ENCODE measurements around the gene FAM131B. TPM values are rescaled to one million over a fixed set of nuclear protein-coding genes. Genes with fewer than 3 reads are reported as not detected.

FAM131B gene
- total and polyA plus RNA-seq, 9 of the 15 experiments (the other 6 are each of a cell fraction or from before 2014, with no cell fraction given) = 0.03 to 0.04 TPM; not detected in 7

DNA sequence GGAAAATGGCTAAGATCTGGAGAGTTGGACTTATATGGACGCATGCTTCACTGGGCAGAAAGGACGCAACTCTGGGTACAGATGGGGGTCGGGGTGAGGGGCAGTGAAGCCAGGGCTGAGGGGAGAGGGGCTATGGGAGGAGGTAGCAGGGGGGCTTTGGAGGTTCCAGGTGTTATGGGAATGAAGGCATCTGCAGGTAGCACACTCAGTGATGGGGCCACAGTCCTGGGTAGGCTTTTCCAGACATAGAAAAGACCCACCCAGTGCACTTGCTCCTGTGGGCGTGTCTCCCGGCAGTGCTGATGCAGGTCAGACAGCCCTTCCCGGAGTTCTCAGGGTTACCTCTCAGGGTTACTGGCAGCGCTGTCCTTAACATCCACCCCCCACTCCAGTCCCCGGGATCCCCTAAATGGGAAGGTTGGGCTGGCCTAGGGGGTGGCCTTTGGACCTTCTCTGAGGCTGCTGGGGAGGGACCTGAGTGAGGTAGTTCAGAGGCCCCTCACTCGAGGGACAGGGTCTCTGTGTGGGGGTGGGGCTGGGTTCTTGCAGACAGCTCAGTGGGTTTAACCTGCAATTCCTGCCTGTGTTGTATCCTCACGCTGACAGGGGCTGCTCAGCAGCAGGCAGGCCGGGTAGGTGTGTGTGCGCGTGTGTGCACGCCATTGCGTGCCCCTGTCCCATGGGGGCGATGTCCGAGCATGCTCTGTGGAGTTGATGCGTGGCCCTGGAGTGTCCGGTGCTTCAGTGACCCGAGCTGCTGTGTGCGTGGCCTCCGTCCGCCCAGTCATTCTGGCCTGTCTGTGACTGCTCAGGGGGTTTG lies 24.9 kb upstream of the FAM131B start (continued):
- TF ChIP-seq HMGN3 (IDR thresholded peaks at IDR 0.05; ENCODE audit: borderline replicate concordance, extremely low read depth, insufficient read length, low read depth, low read length) (peak; percentile 16), CREBBP (IDR thresholded peaks at IDR 0.05; ENCODE audit: low read depth, low read length) (no peak), KAT2B (IDR thresholded peaks at IDR 0.05; ENCODE audit: low read depth, low read length) (no peak), ZNF717 (CRISPR knock-in tag; IDR thresholded peaks at IDR 0.05) (no peak), ARID1B (IDR thresholded peaks at IDR 0.05) (no peak), GABPB2 (CRISPR knock-in tag; conservative IDR thresholded peaks at IDR 0.05) (no peak), CEBPB (tag; IDR thresholded peaks at IDR 0.05) (no peak), RBM34 (IDR thresholded peaks at IDR 0.05; ENCODE audit: borderline replicate concordance, insufficient read depth, low read length) (no peak)
- TF ChIP-seq, protein P1, sequence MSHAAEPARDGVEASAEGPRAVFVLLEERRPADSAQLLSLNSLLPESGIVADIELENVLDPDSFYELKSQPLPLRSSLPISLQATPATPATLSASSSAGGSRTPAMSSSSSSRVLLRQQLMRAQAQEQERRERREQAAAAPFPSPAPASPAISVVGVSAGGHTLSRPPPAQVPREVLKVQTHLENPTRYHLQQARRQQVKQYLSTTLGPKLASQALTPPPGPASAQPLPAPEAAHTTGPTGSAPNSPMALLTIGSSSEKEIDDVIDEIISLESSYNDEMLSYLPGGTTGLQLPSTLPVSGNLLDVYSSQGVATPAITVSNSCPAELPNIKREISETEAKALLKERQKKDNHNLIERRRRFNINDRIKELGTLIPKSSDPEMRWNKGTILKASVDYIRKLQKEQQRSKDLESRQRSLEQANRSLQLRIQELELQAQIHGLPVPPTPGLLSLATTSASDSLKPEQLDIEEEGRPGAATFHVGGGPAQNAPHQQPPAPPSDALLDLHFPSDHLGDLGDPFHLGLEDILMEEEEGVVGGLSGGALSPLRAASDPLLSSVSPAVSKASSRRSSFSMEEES (CRISPR knock-in tag; IDR thresholded peaks at IDR 0.05) = no peak
- TF ChIP-seq, protein P2, sequence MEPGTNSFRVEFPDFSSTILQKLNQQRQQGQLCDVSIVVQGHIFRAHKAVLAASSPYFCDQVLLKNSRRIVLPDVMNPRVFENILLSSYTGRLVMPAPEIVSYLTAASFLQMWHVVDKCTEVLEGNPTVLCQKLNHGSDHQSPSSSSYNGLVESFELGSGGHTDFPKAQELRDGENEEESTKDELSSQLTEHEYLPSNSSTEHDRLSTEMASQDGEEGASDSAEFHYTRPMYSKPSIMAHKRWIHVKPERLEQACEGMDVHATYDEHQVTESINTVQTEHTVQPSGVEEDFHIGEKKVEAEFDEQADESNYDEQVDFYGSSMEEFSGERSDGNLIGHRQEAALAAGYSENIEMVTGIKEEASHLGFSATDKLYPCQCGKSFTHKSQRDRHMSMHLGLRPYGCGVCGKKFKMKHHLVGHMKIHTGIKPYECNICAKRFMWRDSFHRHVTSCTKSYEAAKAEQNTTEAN (CRISPR knock-in tag; IDR thresholded peaks at IDR 0.05) = 0 out of 2 replicates have a peak, but pooled peaks have one; percentile 31
- TF ChIP-seq, protein P3, sequence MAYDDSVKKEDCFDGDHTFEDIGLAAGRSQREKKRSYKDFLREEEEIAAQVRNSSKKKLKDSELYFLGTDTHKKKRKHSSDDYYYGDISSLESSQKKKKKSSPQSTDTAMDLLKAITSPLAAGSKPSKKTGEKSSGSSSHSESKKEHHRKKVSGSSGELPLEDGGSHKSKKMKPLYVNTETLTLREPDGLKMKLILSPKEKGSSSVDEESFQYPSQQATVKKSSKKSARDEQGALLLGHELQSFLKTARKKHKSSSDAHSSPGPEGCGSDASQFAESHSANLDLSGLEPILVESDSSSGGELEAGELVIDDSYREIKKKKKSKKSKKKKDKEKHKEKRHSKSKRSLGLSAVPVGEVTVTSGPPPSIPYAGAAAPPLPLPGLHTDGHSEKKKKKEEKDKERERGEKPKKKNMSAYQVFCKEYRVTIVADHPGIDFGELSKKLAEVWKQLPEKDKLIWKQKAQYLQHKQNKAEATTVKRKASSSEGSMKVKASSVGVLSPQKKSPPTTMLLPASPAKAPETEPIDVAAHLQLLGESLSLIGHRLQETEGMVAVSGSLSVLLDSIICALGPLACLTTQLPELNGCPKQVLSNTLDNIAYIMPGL (CRISPR knock-in tag; IDR thresholded peaks at IDR 0.05) = no peak
- TF ChIP-seq, protein P4, sequence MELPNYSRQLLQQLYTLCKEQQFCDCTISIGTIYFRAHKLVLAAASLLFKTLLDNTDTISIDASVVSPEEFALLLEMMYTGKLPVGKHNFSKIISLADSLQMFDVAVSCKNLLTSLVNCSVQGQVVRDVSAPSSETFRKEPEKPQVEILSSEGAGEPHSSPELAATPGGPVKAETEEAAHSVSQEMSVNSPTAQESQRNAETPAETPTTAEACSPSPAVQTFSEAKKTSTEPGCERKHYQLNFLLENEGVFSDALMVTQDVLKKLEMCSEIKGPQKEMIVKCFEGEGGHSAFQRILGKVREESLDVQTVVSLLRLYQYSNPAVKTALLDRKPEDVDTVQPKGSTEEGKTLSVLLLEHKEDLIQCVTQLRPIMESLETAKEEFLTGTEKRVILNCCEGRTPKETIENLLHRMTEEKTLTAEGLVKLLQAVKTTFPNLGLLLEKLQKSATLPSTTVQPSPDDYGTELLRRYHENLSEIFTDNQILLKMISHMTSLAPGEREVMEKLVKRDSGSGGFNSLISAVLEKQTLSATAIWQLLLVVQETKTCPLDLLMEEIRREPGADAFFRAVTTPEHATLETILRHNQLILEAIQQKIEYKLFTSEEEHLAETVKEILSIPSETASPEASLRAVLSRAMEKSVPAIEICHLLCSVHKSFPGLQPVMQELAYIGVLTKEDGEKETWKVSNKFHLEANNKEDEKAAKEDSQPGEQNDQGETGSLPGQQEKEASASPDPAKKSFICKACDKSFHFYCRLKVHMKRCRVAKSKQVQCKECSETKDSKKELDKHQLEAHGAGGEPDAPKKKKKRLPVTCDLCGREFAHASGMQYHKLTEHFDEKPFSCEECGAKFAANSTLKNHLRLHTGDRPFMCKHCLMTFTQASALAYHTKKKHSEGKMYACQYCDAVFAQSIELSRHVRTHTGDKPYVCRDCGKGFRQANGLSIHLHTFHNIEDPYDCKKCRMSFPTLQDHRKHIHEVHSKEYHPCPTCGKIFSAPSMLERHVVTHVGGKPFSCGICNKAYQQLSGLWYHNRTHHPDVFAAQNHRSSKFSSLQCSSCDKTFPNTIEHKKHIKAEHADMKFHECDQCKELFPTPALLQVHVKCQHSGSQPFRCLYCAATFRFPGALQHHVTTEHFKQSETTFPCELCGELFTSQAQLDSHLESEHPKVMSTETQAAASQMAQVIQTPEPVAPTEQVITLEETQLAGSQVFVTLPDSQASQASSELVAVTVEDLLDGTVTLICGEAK (IDR thresholded peaks at IDR 0.05) = no peak
- TF ChIP-seq, protein P4 (CRISPR knock-in tag; IDR thresholded peaks at IDR 0.05) = no peak
